LNCaP clone FGC (cell line): ENCODE data around the gene UCKL1.

Source experiments
- DNase-seq: peaks from one replicate; pipeline ENCODE4 v3.0.0-alpha.2; 2011; ENCODE audit warnings: low read depth
- H3K4me3 ChIP-seq: 2 replicates; pipeline ENCODE4 v1.5.1; 2011; ENCODE audit warnings: mild to moderate bottlenecking, low read depth, low read length, control low read depth
- CTCF ChIP-seq: IDR thresholded peaks from 2 replicates; pipeline ENCODE4 v1.5.1; 2012; ENCODE audit warnings: mild to moderate bottlenecking; ENCODE audit not compliant: control insufficient read depth, insufficient read depth; ENCODE audit errors: extremely low read depth

Gene UCKL1

DNA sequence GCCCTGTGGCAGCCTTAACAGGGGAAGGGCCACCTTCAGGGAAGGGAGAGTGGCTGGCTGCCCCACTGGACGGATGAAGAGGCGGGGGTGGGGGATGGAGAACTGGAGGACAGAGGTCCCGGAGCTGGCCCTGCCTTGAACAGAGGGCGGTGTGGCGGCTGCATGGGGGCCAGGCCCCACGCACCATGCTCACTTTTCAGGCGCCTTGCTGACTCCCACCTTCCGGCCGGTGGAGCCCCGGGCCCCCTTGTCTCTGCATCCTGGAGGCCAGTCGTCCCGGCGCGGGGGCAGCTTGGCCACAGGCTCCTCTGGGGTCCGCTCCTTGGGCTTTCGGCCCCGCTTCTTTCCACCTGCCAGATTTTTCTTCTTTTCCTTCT lies 3.5 kb upstream of the UCKL1 start:
- H3K4me3 ChIP-seq, result no peak overlapping the region
- TF ChIP-seq CTCF, result no peak
- no peak for DNase-seq

DNA sequence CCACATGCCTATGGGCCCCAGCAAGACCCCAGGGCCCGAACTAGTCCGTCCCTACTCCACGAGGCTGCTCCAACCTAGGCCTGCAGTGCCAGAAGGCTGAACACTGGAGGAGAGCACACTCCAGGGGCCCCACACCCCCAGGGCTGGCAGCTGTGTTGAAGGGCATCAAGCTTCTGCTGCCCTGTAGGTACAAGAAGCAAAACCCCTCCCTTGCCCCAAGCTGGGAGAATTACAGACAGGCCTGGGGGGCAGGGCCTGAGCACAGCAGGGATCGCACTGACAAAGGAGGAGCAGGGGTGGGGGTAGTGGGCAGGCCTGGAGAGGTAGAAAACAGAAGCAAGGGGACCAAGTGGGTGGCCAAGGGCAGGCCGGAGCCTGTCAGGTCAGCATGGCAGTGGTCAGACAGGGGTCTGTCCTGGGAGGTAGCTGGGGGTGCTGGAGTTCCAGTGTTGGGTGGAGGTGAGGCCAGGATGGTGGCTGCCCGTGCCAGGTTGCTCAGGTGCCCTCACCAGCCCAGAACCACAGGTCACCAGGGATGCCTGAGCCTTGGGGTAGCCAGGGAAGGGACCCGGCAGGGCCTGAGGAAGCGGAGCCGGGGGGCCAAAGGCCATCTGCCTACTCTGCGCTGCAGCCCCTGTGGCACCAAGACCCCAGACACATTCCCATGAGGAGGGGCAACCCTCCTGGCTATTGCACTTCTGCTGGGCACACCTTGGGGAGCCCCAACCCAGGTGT lies 2.9 kb upstream of the UCKL1 start:
- TF ChIP-seq CTCF, result no peak
- no peak for DNase-seq
- no peak overlapping the region for H3K4me3 ChIP-seq

DNA sequence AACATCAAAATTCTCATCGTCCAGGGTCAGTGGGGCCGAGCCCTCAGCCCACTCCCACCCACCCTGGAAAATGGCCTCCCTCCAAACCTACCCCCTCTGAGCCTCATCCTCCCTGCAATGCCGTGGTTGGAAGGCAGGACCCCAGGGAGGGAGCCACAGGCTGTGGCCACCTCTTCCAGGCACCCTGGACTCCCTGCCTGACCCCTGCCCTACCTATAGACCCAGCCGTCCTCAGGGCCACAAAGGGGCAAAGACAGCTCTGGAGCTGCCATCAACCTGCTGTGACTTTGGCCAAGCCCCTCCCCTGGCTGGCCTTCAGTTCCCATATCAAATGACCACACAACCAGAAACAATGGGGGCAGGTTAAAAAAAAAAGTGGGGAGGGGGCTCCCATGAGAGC lies 2.3 kb upstream of the UCKL1 start:
- H3K4me3 ChIP-seq, result no peak overlapping the region
- DNase-seq, result no peak
- TF ChIP-seq CTCF, result no peak

- peak overlapping the region; percentile 90 for H3K4me3 ChIP-seq
- DNase-seq, result no peak
- no peak for TF ChIP-seq CTCF
These were observed 1.6 kb upstream of the UCKL1 start for GRCh38 chr20:63957690-63958441.

GRCh38 chr20:63957004-63957689 lies 931 bp upstream of the UCKL1 start:
- no peak for DNase-seq
- peak overlapping the region; percentile 90 for H3K4me3 ChIP-seq
- TF ChIP-seq CTCF, result no peak

DNA sequence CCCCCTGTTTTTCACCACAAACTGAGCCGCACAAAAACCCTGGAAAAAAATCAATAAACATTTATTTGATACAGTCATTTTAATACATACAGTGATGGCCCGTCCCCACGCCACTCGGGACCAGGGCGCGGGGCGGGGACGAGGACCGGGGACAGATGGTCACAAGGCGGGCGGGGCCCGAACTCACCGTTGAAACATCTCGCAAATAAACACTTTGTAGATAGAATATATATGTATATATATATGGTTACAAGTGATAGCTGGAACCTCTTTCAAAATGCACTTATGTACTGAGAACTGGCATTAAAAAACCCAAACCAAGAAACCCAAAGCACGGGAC lies 418 bp upstream of the UCKL1 start:
- no peak for TF ChIP-seq CTCF
- peak overlapping the region; percentile 90 for H3K4me3 ChIP-seq
- DNase-seq, result no peak
